ENCODE data around the gene ZMYND19. TPM values are rescaled to one million over a fixed set of nuclear protein-coding genes. Genes with fewer than 3 reads are reported as not detected.
"Not testable (repeated sequence)": the region's sequence is repeated elsewhere in the genome, so short reads cannot be mapped to it uniquely, and the experiment has no call there.

ZMYND19 gene
- total RNA-seq, 1 experiment from 2014 or later, result 37.0 TPM

GRCh38 chr9:137626464-137626863 is 36.2 kb upstream of the ZMYND19 start:
- POLR2A ChIA-PET, result no interaction called here
- H3K27ac ChIP-seq (ENCODE audit: low read length), result no peak overlapping the region
- H3K27me3 ChIP-seq (ENCODE audit: control insufficient read depth, insufficient read depth, low read length), result no peaks in the 10 kb centered on the region
- CTCF ChIA-PET, result no interaction called here
- 0 out of 2 replicates have a peak, but pooled peaks cover under 1% of the 10 kb centered on the region for H3K4me1 ChIP-seq (ENCODE audit: control insufficient read depth, insufficient read depth, low read length)
- ATAC-seq, result no peak
- intact Hi-C loops (cut with micrococcal nuclease; ENCODE audit: unreplicated experiment) (no loop called here), in situ Hi-C loops (cut with HindIII; ENCODE audit: low pct_unique_long_range_greater_than_20kb, low sequenced_read_pairs) (no loop called here)
- no peak for TF ChIP-seq POLR2AphosphoS5 (IDR thresholded peaks at IDR 0.05; ENCODE audit: low read depth, low read length)
- TF ChIP-seq REST (IDR thresholded peaks at IDR 0.05; ENCODE audit: insufficient read depth in 1 of 2, low read depth in 2 of 2, low read length in 1 of 2), result no peak
- TF ChIP-seq SIN3A (IDR thresholded peaks at IDR 0.05; ENCODE audit: borderline replicate concordance, insufficient read depth, low read depth, low read length), result no peak
- TF ChIP-seq CTCF (IDR thresholded peaks at IDR 0.05), result no peak
- no peak for TF ChIP-seq TCF7L2 (IDR thresholded peaks at IDR 0.05; ENCODE audit: low read depth, low read length)
- DNase-seq (ENCODE audit: low read depth, low spot score), result no peak
- no peak overlapping the region for H3K4me3 ChIP-seq (ENCODE audit: low read depth in 2 of 2, low read length in 2 of 2)
- no peaks in the 10 kb centered on the region for H3K9me3 ChIP-seq (ENCODE audit: control insufficient read depth, insufficient read depth, low read depth, low read length)
- H3K36me3 ChIP-seq (ENCODE audit: control insufficient read depth, insufficient read depth, low read length), result no peaks in the 10 kb centered on the region
- BruUV-seq (replicated peaks), result no TSS peak

- DNase-seq (ENCODE audit: low read depth, low spot score); in situ Hi-C loops (cut with HindIII; ENCODE audit: low pct_unique_long_range_greater_than_20kb, low sequenced_read_pairs); BruUV-seq (replicated peaks); H3K27me3 ChIP-seq (ENCODE audit: control insufficient read depth, insufficient read depth, low read length); H3K27ac ChIP-seq (ENCODE audit: low read length); intact Hi-C loops (cut with micrococcal nuclease; ENCODE audit: unreplicated experiment); H3K9me3 ChIP-seq (ENCODE audit: control insufficient read depth, insufficient read depth, low read depth, low read length); H3K4me3 ChIP-seq (ENCODE audit: low read depth in 2 of 2, low read length in 2 of 2); ATAC-seq; H3K36me3 ChIP-seq (ENCODE audit: control insufficient read depth, insufficient read depth, low read length): not testable (repeated sequence)
- POLR2A ChIA-PET, result interaction anchor here (0.6 kb wide), 1 partner anchor 39 kb away, joined by 6 read pairs; no protein-coding TSS in a partner anchor
- H3K4me1 ChIP-seq (ENCODE audit: control insufficient read depth, insufficient read depth, low read length), result peaks cover 19% of the 10 kb centered on the region
- CTCF ChIA-PET, result interaction anchor here (0.6 kb wide), 1 partner anchor 11 kb away, joined by 3 read pairs; no protein-coding TSS in a partner anchor
Observed at GRCh38 chr9:137622211-137622610, 31.9 kb upstream of the ZMYND19 start.

- TF ChIP-seq REST (IDR thresholded peaks at IDR 0.05; ENCODE audit: insufficient read depth in 1 of 2, low read depth in 2 of 2, low read length in 1 of 2), result no peak
- TF ChIP-seq SIN3A (IDR thresholded peaks at IDR 0.05; ENCODE audit: borderline replicate concordance, insufficient read depth, low read depth, low read length), result no peak
- no peak for TF ChIP-seq TCF7L2 (IDR thresholded peaks at IDR 0.05; ENCODE audit: low read depth, low read length)
- no peak for TF ChIP-seq POLR2AphosphoS5 (IDR thresholded peaks at IDR 0.05; ENCODE audit: low read depth, low read length)
- no peak for TF ChIP-seq CTCF (IDR thresholded peaks at IDR 0.05)
- Histone ChIP-seq H3K27ac (ENCODE audit: low read length) (no peak overlapping the region), H3K4me3 (ENCODE audit: low read depth in 2 of 2, low read length in 2 of 2) (no peak overlapping the region), H3K27me3 (ENCODE audit: control insufficient read depth, insufficient read depth, low read length) (no peaks in the 10 kb centered on the region), H3K36me3 (ENCODE audit: control insufficient read depth, insufficient read depth, low read length) (peaks cover 4% of the 10 kb centered on the region; the same call in 1 of the 2 replicates), H3K4me1 (ENCODE audit: control insufficient read depth, insufficient read depth, low read length) (peaks cover 24% of the 10 kb centered on the region), H3K9me3 (ENCODE audit: control insufficient read depth, insufficient read depth, low read depth, low read length) (no peaks in the 10 kb centered on the region)
- POLR2A ChIA-PET, result no interaction called here
- ATAC-seq (no peak), DNase-seq (ENCODE audit: low read depth, low spot score) (no peak)
- no TSS peak for BruUV-seq (replicated peaks)
- CTCF ChIA-PET, result no interaction called here
- in situ Hi-C loops (cut with HindIII; ENCODE audit: low pct_unique_long_range_greater_than_20kb, low sequenced_read_pairs), result no loop called here
- intact Hi-C loops (cut with micrococcal nuclease; ENCODE audit: unreplicated experiment), result no loop called here
Observed at GRCh38 chr9:137621131-137621757, 30.9 kb upstream of the ZMYND19 start.
